Measurements from ENCODE around the gene GPC6.

GPC6 gene

DNA sequence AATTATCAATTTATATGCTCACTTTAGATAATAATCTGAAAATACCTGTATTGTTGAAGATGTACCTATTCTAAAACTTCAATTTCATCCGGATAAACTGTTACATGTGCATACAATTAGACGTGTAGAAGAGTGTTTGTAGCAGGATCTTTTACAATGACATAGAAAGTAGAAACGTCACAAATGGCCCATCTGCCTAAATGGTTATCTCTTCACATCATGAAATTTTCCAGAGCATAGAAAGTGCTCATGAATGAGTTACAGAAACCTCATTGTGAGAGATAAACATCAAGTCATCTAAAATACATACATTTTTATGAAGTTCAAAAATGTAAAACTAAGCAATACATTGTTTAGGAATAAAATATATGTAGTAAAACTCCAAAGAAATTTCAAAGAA lies 607.4 kb downstream of the GPC6 start:
- H3K27ac ChIP-seq (ENCODE audit: poor library complexity, severe bottlenecking), result no peak overlapping the region

DNA sequence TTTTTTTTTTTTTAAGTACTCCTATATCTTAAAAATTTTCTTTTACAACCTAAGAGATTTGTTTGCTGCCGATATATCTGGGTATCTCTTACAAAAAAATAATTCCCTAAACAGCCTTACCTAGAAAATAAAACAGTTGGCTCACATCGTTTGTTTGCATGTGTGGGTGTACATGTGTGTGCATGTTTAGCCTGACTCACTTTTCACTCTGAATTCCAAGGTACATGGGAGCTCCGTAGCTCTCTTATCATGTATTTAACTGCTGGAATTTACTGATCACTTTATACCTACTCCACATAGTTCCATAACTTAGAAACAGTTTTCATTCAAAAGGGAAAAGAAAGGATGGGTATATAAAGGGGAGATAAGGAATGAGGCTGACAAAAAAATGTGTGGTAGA lies 616.5 kb downstream of the GPC6 start:
- Histone ChIP-seq H3K9me3 (ENCODE audit: severe bottlenecking) (no peaks in the 10 kb centered on the region), H3K27me3 (ENCODE audit: insufficient read depth, poor library complexity, severe bottlenecking) (no peaks in the 10 kb centered on the region), H3K4me3 (ENCODE audit: severe bottlenecking) (no peak overlapping the region), H3K36me3 (ENCODE audit: low read depth) (no peaks in the 10 kb centered on the region), H3K4me1 (ENCODE audit: insufficient read depth, poor library complexity, severe bottlenecking) (peaks cover 8% of the 10 kb centered on the region), H3K27ac (ENCODE audit: poor library complexity, severe bottlenecking) (no peak overlapping the region)
- TF ChIP-seq, protein P1, sequence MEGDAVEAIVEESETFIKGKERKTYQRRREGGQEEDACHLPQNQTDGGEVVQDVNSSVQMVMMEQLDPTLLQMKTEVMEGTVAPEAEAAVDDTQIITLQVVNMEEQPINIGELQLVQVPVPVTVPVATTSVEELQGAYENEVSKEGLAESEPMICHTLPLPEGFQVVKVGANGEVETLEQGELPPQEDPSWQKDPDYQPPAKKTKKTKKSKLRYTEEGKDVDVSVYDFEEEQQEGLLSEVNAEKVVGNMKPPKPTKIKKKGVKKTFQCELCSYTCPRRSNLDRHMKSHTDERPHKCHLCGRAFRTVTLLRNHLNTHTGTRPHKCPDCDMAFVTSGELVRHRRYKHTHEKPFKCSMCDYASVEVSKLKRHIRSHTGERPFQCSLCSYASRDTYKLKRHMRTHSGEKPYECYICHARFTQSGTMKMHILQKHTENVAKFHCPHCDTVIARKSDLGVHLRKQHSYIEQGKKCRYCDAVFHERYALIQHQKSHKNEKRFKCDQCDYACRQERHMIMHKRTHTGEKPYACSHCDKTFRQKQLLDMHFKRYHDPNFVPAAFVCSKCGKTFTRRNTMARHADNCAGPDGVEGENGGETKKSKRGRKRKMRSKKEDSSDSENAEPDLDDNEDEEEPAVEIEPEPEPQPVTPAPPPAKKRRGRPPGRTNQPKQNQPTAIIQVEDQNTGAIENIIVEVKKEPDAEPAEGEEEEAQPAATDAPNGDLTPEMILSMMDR (IDR thresholded peaks at IDR 0.05; ENCODE audit: poor library complexity, severe bottlenecking), result no peak
- DNase-seq (ENCODE audit: low spot score), result no peak
- peak; percentile 82 for ATAC-seq (ENCODE audit: low read depth)

More for the DNA sequence above, 607.4 kb downstream of the GPC6 start:
- ATAC-seq (ENCODE audit: low read depth), result no peak
- H3K4me1 ChIP-seq (ENCODE audit: insufficient read depth, poor library complexity, severe bottlenecking), result no peaks in the 10 kb centered on the region
- TF ChIP-seq, protein P1 (IDR thresholded peaks at IDR 0.05; ENCODE audit: poor library complexity, severe bottlenecking), result no peak
- no peak for DNase-seq (ENCODE audit: low spot score)
- no peaks in the 10 kb centered on the region for H3K36me3 ChIP-seq (ENCODE audit: low read depth)
- no peaks in the 10 kb centered on the region for H3K9me3 ChIP-seq (ENCODE audit: severe bottlenecking)
- no peak overlapping the region for H3K4me3 ChIP-seq (ENCODE audit: severe bottlenecking)
- no peaks in the 10 kb centered on the region for H3K27me3 ChIP-seq (ENCODE audit: insufficient read depth, poor library complexity, severe bottlenecking)

- no peak overlapping the region for H3K27ac ChIP-seq (ENCODE audit: poor library complexity, severe bottlenecking)
- TF ChIP-seq, protein P1 (IDR thresholded peaks at IDR 0.05; ENCODE audit: poor library complexity, severe bottlenecking), result no peak
- H3K9me3 ChIP-seq (ENCODE audit: severe bottlenecking), result no peaks in the 10 kb centered on the region
- peaks cover 8% of the 10 kb centered on the region for H3K4me1 ChIP-seq (ENCODE audit: insufficient read depth, poor library complexity, severe bottlenecking)
- no peaks in the 10 kb centered on the region for H3K27me3 ChIP-seq (ENCODE audit: insufficient read depth, poor library complexity, severe bottlenecking)
- DNase-seq (ENCODE audit: low spot score) (no peak), ATAC-seq (ENCODE audit: low read depth) (peak; percentile 82)
- no peak overlapping the region for H3K4me3 ChIP-seq (ENCODE audit: severe bottlenecking)
- no peaks in the 10 kb centered on the region for H3K36me3 ChIP-seq (ENCODE audit: low read depth)
Observed at GRCh38 chr13:93847162-93847561, 620.6 kb downstream of the GPC6 start.

DNA sequence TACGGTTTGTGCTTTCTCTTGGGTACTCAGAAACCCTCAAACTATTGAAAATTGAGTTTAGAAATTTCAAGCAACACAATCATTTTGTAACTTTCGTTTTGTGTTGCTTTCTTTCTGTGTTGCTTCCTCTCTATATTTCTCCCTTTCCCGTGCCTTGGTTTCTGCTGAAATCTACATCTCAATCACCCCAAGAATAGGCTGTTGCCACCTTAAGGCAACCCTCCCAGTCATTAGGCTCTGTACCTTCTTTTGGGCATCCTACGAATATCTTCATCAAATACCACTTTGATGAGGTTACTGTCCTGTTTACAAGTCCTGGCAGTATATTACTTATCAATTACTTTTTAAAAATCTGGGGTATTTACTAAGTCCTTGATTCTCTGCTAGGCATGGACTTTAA lies 621.6 kb downstream of the GPC6 start:
- TF ChIP-seq, protein P1 (IDR thresholded peaks at IDR 0.05; ENCODE audit: poor library complexity, severe bottlenecking), result no peak
- Histone ChIP-seq H3K27ac (ENCODE audit: poor library complexity, severe bottlenecking) (no peak overlapping the region), H3K4me3 (ENCODE audit: severe bottlenecking) (no peak overlapping the region), H3K36me3 (ENCODE audit: low read depth) (no peaks in the 10 kb centered on the region), H3K27me3 (ENCODE audit: insufficient read depth, poor library complexity, severe bottlenecking) (no peaks in the 10 kb centered on the region), H3K9me3 (ENCODE audit: severe bottlenecking) (no peaks in the 10 kb centered on the region), H3K4me1 (ENCODE audit: insufficient read depth, poor library complexity, severe bottlenecking) (peaks cover 8% of the 10 kb centered on the region)
- no peak for ATAC-seq (ENCODE audit: low read depth)
- DNase-seq (ENCODE audit: low spot score), result no peak

- H3K9me3 ChIP-seq (ENCODE audit: severe bottlenecking), result no peaks in the 10 kb centered on the region
- no peak for DNase-seq (ENCODE audit: low spot score)
Observed at GRCh38 chr13:93851236-93851635, 624.6 kb downstream of the GPC6 start.

More at GRCh38 chr13:93851236-93851635, 624.6 kb downstream of the GPC6 start:
- Histone ChIP-seq H3K27ac (ENCODE audit: poor library complexity, severe bottlenecking) (no peak overlapping the region), H3K4me1 (ENCODE audit: insufficient read depth, poor library complexity, severe bottlenecking) (peaks cover 8% of the 10 kb centered on the region), H3K4me3 (ENCODE audit: severe bottlenecking) (no peak overlapping the region), H3K36me3 (ENCODE audit: low read depth) (no peaks in the 10 kb centered on the region), H3K27me3 (ENCODE audit: insufficient read depth, poor library complexity, severe bottlenecking) (no peaks in the 10 kb centered on the region)
- no peak for ATAC-seq (ENCODE audit: low read depth)
- TF ChIP-seq, protein P1 (IDR thresholded peaks at IDR 0.05; ENCODE audit: poor library complexity, severe bottlenecking), result no peak
